Measurements from ENCODE around the gene ALDH2. TPM values are rescaled to one million over a fixed set of nuclear protein-coding genes. Genes with fewer than 3 reads are reported as not detected.

Gene ALDH2
- total and polyA plus RNA-seq, 10 of the 15 experiments (the other 5 are each of a cell fraction or from before 2014, with no cell fraction given) = 1.4 to 16.4 (median 8.7) TPM

DNA sequence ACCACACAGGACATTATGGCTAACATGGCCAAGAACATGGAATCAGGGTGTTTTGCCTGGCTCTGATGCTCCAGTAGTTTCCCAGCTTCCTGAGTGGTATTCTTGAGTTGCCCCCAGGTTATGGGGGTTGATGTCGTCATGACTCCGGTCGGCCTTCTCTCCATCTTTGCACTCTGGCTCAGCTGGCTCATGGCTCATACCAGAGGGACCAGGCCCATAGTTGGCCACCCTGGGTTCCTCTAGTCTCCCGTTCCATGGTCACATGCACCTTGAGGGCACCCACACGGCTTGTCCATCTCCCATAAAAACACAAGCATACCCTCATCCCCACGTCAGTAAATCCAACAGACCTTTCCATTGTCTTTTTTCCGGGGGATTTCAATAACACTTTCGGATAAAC lies 51.6 kb downstream of the ALDH2 start:
- no peak overlapping the region for H3K4me2 ChIP-seq (ENCODE audit: control insufficient read depth, insufficient read depth)
- H3K27ac ChIP-seq (ENCODE audit: control insufficient read depth, insufficient read depth) = no peak overlapping the region
- ChIA-PET RAD21 (ENCODE audit: unreplicated experiment) (no interaction called here), CTCF (interaction anchor here (9.7 kb wide), 1 partner anchor 64 kb away, joined by 170 read pairs; no protein-coding TSS in a partner anchor), POLR2A (no interaction called here), SMC1A (ENCODE audit: uncharacterized antibody, unreplicated experiment) (no interaction called here)
- in situ Hi-C loops (cut with MboI) (loop anchor here (10.0 kb wide), 1 partner anchor 64 kb away; no protein-coding TSS in a partner anchor), intact Hi-C loops (cut with micrococcal nuclease; ENCODE audit: unreplicated experiment) (no loop called here)
- 54% methylated on average over 8 of the region's 8 CpGs for WGBS (ENCODE audit: insufficient coverage, insufficient replicate concordance, low lambda C conversion rate, missing lambda C conversion rate)
- H3K9me3 ChIP-seq (replicated peaks; ENCODE audit: control insufficient read depth, insufficient read depth, low read length) = no peaks in the 10 kb centered on the region
- no peaks in the 10 kb centered on the region for H3K79me2 ChIP-seq (ENCODE audit: control insufficient read depth, insufficient read depth, low read length)
- no peaks in the 10 kb centered on the region for H3K4me1 ChIP-seq (ENCODE audit: control insufficient read depth, insufficient read depth, low read length)
- no peak overlapping the region for H3K4me3 ChIP-seq
- FAIRE-seq (no peak), ATAC-seq (no peak), DNase-seq (ENCODE audit: low read depth, low spot score) (no peak)
- no peak overlapping the region for H3K9ac ChIP-seq (ENCODE audit: control insufficient read depth, insufficient read depth, low read length)
- H3K27me3 ChIP-seq (replicated peaks in 1 of 2; ENCODE audit: control insufficient read depth in 2 of 2, insufficient read depth in 2 of 2, low read length in 1 of 2) = peaks cover 0 to 2% of the 10 kb centered on the region in 2 experiments; a peak in 1 of 4 replicates
- no peaks in the 10 kb centered on the region for H4K20me1 ChIP-seq (ENCODE audit: control insufficient read depth, insufficient read depth)
- no peak overlapping the region for H2AFZ ChIP-seq (ENCODE audit: control insufficient read depth, low read depth, low read length)
- H3K36me3 ChIP-seq (ENCODE audit: control insufficient read depth in 2 of 2, insufficient read depth in 2 of 2, low read length in 1 of 2) = no peaks in the 10 kb centered on the region
- no peak for TF ChIP-seq JUNB (IDR thresholded peaks at IDR 0.05)
- TF ChIP-seq, protein P1, sequence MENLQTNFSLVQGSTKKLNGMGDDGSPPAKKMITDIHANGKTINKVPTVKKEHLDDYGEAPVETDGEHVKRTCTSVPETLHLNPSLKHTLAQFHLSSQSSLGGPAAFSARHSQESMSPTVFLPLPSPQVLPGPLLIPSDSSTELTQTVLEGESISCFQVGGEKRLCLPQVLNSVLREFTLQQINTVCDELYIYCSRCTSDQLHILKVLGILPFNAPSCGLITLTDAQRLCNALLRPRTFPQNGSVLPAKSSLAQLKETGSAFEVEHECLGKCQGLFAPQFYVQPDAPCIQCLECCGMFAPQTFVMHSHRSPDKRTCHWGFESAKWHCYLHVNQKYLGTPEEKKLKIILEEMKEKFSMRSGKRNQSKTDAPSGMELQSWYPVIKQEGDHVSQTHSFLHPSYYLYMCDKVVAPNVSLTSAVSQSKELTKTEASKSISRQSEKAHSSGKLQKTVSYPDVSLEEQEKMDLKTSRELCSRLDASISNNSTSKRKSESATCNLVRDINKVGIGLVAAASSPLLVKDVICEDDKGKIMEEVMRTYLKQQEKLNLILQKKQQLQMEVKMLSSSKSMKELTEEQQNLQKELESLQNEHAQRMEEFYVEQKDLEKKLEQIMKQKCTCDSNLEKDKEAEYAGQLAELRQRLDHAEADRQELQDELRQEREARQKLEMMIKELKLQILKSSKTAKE (IDR thresholded peaks at IDR 0.05; ENCODE audit: low read depth, poor library complexity, severe bottlenecking) = no peak
- no peak for TF ChIP-seq SIN3A (IDR thresholded peaks at IDR 0.05; ENCODE audit: low read depth, low read length)
- TF ChIP-seq TCF12 (IDR thresholded peaks at IDR 0.05; ENCODE audit: low read depth, low read length) = no peak
- no TSS peak for BruUV-seq (replicated peaks)

All from GM12878 (cell line).